Ishikawa (cell line): Measurements from ENCODE around the gene UBA6.

ENCODE experiments used
- CEBPB ChIP-seq: IDR thresholded peaks from 2 replicates; pipeline ENCODE4 v1.6.1; 2012
- CREB1 ChIP-seq: IDR thresholded peaks from 2 replicates; pipeline ENCODE4 v1.6.1; 2012; ENCODE audit warnings: low read depth
- EGR1 ChIP-seq: IDR thresholded peaks from 2 replicates; pipeline ENCODE4 v1.6.1; 2012
- EP300 ChIP-seq: IDR thresholded peaks from 2 replicates; pipeline ENCODE4 v1.6.1; 2012; ENCODE audit warnings: borderline replicate concordance
- FOXM1 ChIP-seq: IDR thresholded peaks from 2 replicates; pipeline ENCODE4 v1.6.1; 2012; ENCODE audit warnings: low read depth, borderline replicate concordance
- NFIC ChIP-seq: IDR thresholded peaks from 2 replicates; pipeline ENCODE4 v1.6.1; 2012
- RAD21 ChIP-seq: IDR thresholded peaks from 2 replicates; pipeline ENCODE4 v1.6.1; 2012; ENCODE audit warnings: low read depth
- REST ChIP-seq: IDR thresholded peaks from 2 replicates; pipeline ENCODE4 v1.6.1; 2012; ENCODE audit warnings: low read depth, mild to moderate bottlenecking
- TAF1 ChIP-seq: IDR thresholded peaks from 2 replicates; pipeline ENCODE4 v1.6.1; 2012; ENCODE audit warnings: low read depth, mild to moderate bottlenecking
- TCF12 ChIP-seq: IDR thresholded peaks from 2 replicates; pipeline ENCODE4 v1.6.1; 2012; ENCODE audit warnings: low read depth
- YY1 ChIP-seq: IDR thresholded peaks from 2 replicates; pipeline ENCODE4 v1.6.1; 2012; ENCODE audit warnings: low read depth
- ZBTB7A ChIP-seq: IDR thresholded peaks from 2 replicates; pipeline ENCODE4 v1.6.1; 2012; ENCODE audit warnings: low read depth
- TF ChIP-seq, protein P1 (sequence below): IDR thresholded peaks from 2 replicates; pipeline ENCODE4 v1.6.1; 2012
- TF ChIP-seq, protein P2 (sequence below): IDR thresholded peaks from 2 replicates; pipeline ENCODE4 v1.6.1; 2012

DNA sequence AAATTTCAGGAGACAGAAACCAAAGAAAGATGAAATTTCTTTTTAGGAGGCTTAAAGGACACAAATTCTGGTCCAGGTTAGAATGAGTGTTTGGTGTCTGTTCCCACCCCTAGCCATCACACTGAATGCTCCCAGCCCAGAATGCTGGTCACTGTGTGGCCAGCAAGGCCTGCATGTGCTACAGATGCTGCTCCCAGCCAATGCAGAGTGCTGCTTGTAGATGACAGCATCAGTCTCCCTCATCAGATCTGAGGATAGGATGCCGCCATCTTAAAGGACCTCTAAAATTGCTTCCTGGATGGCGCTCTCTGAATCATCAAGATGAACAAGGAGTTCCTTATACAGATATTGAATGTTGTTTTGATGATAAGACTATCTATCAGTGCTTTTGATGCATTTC is 17.9 kb upstream of the UBA6 start:
- TF ChIP-seq, protein P1, sequence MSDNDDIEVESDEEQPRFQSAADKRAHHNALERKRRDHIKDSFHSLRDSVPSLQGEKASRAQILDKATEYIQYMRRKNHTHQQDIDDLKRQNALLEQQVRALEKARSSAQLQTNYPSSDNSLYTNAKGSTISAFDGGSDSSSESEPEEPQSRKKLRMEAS: no peak
- no peak for TF ChIP-seq CEBPB
- no peak for TF ChIP-seq RAD21
- no peak for TF ChIP-seq TAF1
- TF ChIP-seq REST: no peak
- no peak for TF ChIP-seq EP300
- no peak for TF ChIP-seq FOXM1
- TF ChIP-seq CREB1: no peak
- no peak for TF ChIP-seq NFIC
- TF ChIP-seq ZBTB7A: no peak
- no peak for TF ChIP-seq EGR1
- TF ChIP-seq YY1: no peak
- TF ChIP-seq, protein P2, sequence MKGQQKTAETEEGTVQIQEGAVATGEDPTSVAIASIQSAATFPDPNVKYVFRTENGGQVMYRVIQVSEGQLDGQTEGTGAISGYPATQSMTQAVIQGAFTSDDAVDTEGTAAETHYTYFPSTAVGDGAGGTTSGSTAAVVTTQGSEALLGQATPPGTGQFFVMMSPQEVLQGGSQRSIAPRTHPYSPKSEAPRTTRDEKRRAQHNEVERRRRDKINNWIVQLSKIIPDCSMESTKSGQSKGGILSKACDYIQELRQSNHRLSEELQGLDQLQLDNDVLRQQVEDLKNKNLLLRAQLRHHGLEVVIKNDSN: no peak
- no peak for TF ChIP-seq TCF12
